SJCRH30 (cell line): Measurements from ENCODE around the gene CAPN3. TPM values are rescaled to one million over a fixed set of nuclear protein-coding genes. Genes with fewer than 3 reads are reported as not detected.

Source experiments
- total RNA-seq: library from RNA; depleted of rRNA; stranded (reverse); fragments of >200 nt; shearing (Covaris generic); gene quantifications from 2 replicates; pipeline ENCODE4 v1.2.3, GENCODE V29; 2014; rRNA removed

Gene CAPN3
- total RNA-seq, 1 experiment from 2014 or later, result 0.59 TPM

Other genes with a start within 250 kb of the CAPN3 start
- gene PLA2G4F, start 202.9 kb upstream of the CAPN3 start, total RNA-seq, result not detected in 2 replicates
- gene VPS39, start 151.2 kb upstream of the CAPN3 start, total RNA-seq, result 26.1 and 29.3 TPM in 2 replicates
- 20.2 and 20.3 TPM in 2 replicates for gene GANC, start 86.3 kb upstream of the CAPN3 start, total RNA-seq
- 46.4 and 46.9 TPM in 2 replicates for gene TMEM87A, start 86.1 kb upstream of the CAPN3 start, total RNA-seq
- 84.6 and 86.2 TPM in 2 replicates for gene ZNF106, start 131.6 kb downstream of the CAPN3 start, total RNA-seq
- 52.6 and 60.7 TPM in 2 replicates for gene SNAP23, start 136.1 kb downstream of the CAPN3 start, total RNA-seq
- 23.8 and 26.4 TPM in 2 replicates for gene LRRC57, start 189.3 kb downstream of the CAPN3 start, total RNA-seq
- gene HAUS2, start 189.3 kb downstream of the CAPN3 start, total RNA-seq, result 54.7 and 59.2 TPM in 2 replicates
- 11.0 and 15.2 TPM in 2 replicates for gene STARD9, start 216.1 kb downstream of the CAPN3 start, total RNA-seq